Measurements from ENCODE around the gene GTF3C4. TPM values are rescaled to one million over a fixed set of nuclear protein-coding genes. Genes with fewer than 3 reads are reported as not detected.
A peak's percentile ranks its signal among the peaks of the same experiment; 100 is the strongest.

Gene GTF3C4
- total and polyA plus RNA-seq, 2 donors (not counting 1 experiment from before 2014, with no cell fraction given) = 6.8 to 11.4 TPM

- H4K20me1 ChIP-seq (ENCODE audit: control insufficient read depth, extremely low read depth, insufficient read depth, low read length) = no peaks in the 10 kb centered on the region
- no peaks in the 10 kb centered on the region for H3K36me3 ChIP-seq (ENCODE audit: control insufficient read depth, insufficient read depth, low read length)
- H2AFZ ChIP-seq (ENCODE audit: low read length) = peak overlapping the region; percentile 92
- no peaks in the 10 kb centered on the region for H3K4me1 ChIP-seq (ENCODE audit: control insufficient read depth, extremely low read depth, insufficient read depth, low read length)
- no peaks in the 10 kb centered on the region for H3K27me3 ChIP-seq (ENCODE audit: control insufficient read depth, insufficient read depth, low read length)
- peaks cover 67% of the 10 kb centered on the region for H3K79me2 ChIP-seq (ENCODE audit: control insufficient read depth, insufficient read depth, low read length)
- no peaks in the 10 kb centered on the region for H3K9me3 ChIP-seq (ENCODE audit: control insufficient read depth, insufficient read depth, low read depth, low read length)
- peak overlapping the region; percentile 99 for H3K27ac ChIP-seq (ENCODE audit: insufficient read depth, low read length)
- H3K4me2 ChIP-seq (ENCODE audit: extremely low read depth, insufficient read depth, low read length) = peak overlapping the region; percentile 79
- TF ChIP-seq CTCF (conservative IDR thresholded peaks at IDR 0.05 in 1 of 2, IDR thresholded peaks at IDR 0.05 in 1 of 2; ENCODE audit: low read depth in 1 of 2, low read length in 2 of 2) (no peak), EZH2 (IDR thresholded peaks at IDR 0.05; ENCODE audit: low read length, missing control alignments) (no peak)
- peak in 1 of 2 donors; percentile 77 for DNase-seq (ENCODE audit: low read depth in 2 of 2)
- peak overlapping the region; percentile 73 to 95 (median 84) for H3K4me3 ChIP-seq (replicated peaks in 1 of 4; ENCODE audit: control extremely low read depth in 1 of 4, insufficient read depth in 1 of 4, low read depth in 3 of 4, low read length in 4 of 4)
- peak overlapping the region; percentile 97 for H3K9ac ChIP-seq (ENCODE audit: insufficient read depth, low read length)
Observed at GRCh38 chr9:132669319-132669697, 956 bp upstream of the GTF3C4 start.

GRCh38 chr9:132669698-132670456 is 387 bp upstream of the GTF3C4 start, which contains the start of gene DDX31:
Gene DDX31, minus strand, starts transcription at chr9:132669983. Its CDS starts 49 bp downstream, at chr9:132669934.
- H3K79me2 ChIP-seq (ENCODE audit: control insufficient read depth, insufficient read depth, low read length) = peaks cover 70% of the 10 kb centered on the region
- no peaks in the 10 kb centered on the region for H4K20me1 ChIP-seq (ENCODE audit: control insufficient read depth, extremely low read depth, insufficient read depth, low read length)
- peak within 1 kb of the TSS; percentile 79 for H3K4me2 ChIP-seq (ENCODE audit: extremely low read depth, insufficient read depth, low read length)
- H3K4me3 ChIP-seq (replicated peaks in 1 of 4; ENCODE audit: control extremely low read depth in 1 of 4, insufficient read depth in 1 of 4, low read depth in 3 of 4, low read length in 4 of 4) = peak within 1 kb of the TSS; percentile 78 to 95 (median 90)
- TF ChIP-seq EZH2 (IDR thresholded peaks at IDR 0.05; ENCODE audit: low read length, missing control alignments) = no peak
- no peak for TF ChIP-seq CTCF (conservative IDR thresholded peaks at IDR 0.05 in 1 of 2, IDR thresholded peaks at IDR 0.05 in 1 of 2; ENCODE audit: low read depth in 1 of 2, low read length in 2 of 2)
- no peaks in the 10 kb centered on the region for H3K27me3 ChIP-seq (ENCODE audit: control insufficient read depth, insufficient read depth, low read length)
- DNase-seq (ENCODE audit: low read depth in 2 of 2) = peak; percentile 81 to 82
- H3K9ac ChIP-seq (ENCODE audit: insufficient read depth, low read length) = peak within 1 kb of the TSS; percentile 97
- no peaks in the 10 kb centered on the region for H3K4me1 ChIP-seq (ENCODE audit: control insufficient read depth, extremely low read depth, insufficient read depth, low read length)
- no peaks in the 10 kb centered on the region for H3K36me3 ChIP-seq (ENCODE audit: control insufficient read depth, insufficient read depth, low read length)
- H3K27ac ChIP-seq (ENCODE audit: insufficient read depth, low read length) = peak within 1 kb of the TSS; percentile 99
- no peaks in the 10 kb centered on the region for H3K9me3 ChIP-seq (ENCODE audit: control insufficient read depth, insufficient read depth, low read depth, low read length)
- H2AFZ ChIP-seq (ENCODE audit: low read length) = peak within 1 kb of the TSS; percentile 92

- TF ChIP-seq EZH2 (IDR thresholded peaks at IDR 0.05; ENCODE audit: low read length, missing control alignments) (no peak), CTCF (conservative IDR thresholded peaks at IDR 0.05 in 1 of 2, IDR thresholded peaks at IDR 0.05 in 1 of 2; ENCODE audit: low read depth in 1 of 2, low read length in 2 of 2) (no peak)
- peak in 1 of 2 donors; percentile 17 for DNase-seq (ENCODE audit: low read depth in 2 of 2)
- no peak overlapping the region for H3K9ac ChIP-seq (ENCODE audit: insufficient read depth, low read length)
- peak overlapping the region; percentile 73 for H3K4me2 ChIP-seq (ENCODE audit: extremely low read depth, insufficient read depth, low read length)
- H3K4me1 ChIP-seq (ENCODE audit: control insufficient read depth, extremely low read depth, insufficient read depth, low read length) = no peaks in the 10 kb centered on the region
- peak overlapping the region; percentile 78 to 95 (median 90) for H3K4me3 ChIP-seq (replicated peaks in 1 of 4; ENCODE audit: control extremely low read depth in 1 of 4, insufficient read depth in 1 of 4, low read depth in 3 of 4, low read length in 4 of 4)
- no peak overlapping the region for H2AFZ ChIP-seq (ENCODE audit: low read length)
- H3K27ac ChIP-seq (ENCODE audit: insufficient read depth, low read length) = no peak overlapping the region
- no peaks in the 10 kb centered on the region for H4K20me1 ChIP-seq (ENCODE audit: control insufficient read depth, extremely low read depth, insufficient read depth, low read length)
- no peaks in the 10 kb centered on the region for H3K27me3 ChIP-seq (ENCODE audit: control insufficient read depth, insufficient read depth, low read length)
- H3K36me3 ChIP-seq (ENCODE audit: control insufficient read depth, insufficient read depth, low read length) = no peaks in the 10 kb centered on the region
- H3K79me2 ChIP-seq (ENCODE audit: control insufficient read depth, insufficient read depth, low read length) = peaks cover 73% of the 10 kb centered on the region
- H3K9me3 ChIP-seq (ENCODE audit: control insufficient read depth, insufficient read depth, low read depth, low read length) = no peaks in the 10 kb centered on the region
Observed at GRCh38 chr9:132671620-132672412, 1.6 kb downstream of the GTF3C4 start.
